Caco-2 (cell line): ENCODE data around the gene RELL2. TPM values are rescaled to one million over a fixed set of nuclear protein-coding genes. Genes with fewer than 3 reads are reported as not detected.
A peak's percentile ranks its signal among the peaks of the same experiment; 100 is the strongest.
"Not testable (repeated sequence)": the region's sequence is repeated elsewhere in the genome, so short reads cannot be mapped to it uniquely, and the experiment has no call there.

Experiments used
- BruUV-seq: library from RNA; stranded (reverse); fragments of 400-500 nt; replicated peaks from 2 replicates; lab custom pipeline; 2021; lab: Mats Ljungman, UMichigan
- CTCF ChIA-PET: fragments of 300-600 bp; sonication (Branson Sonifier 250); formaldehyde crosslinking; loops from one replicate; lab custom pipeline; 2022; ENCODE audit warnings: antibody characterized with exemption; lab: Charles Lee
- POLR2A ChIA-PET: fragments of 300-600 bp; sonication (Branson Sonifier 250); formaldehyde crosslinking; loops from one replicate; lab custom pipeline; 2022; ENCODE audit warnings: antibody characterized with exemption; lab: Charles Lee
- DNase-seq, 2 experiments: peaks; one replicate each; pipeline versions ENCODE4 v3.0.0 to v3.0.0-alpha.2; 2020 to 2022
- H3K27me3 ChIP-seq: replicated peaks from 2 replicates; pipeline ENCODE4 v1.6.0; 2011; ENCODE audit warnings: low read length; ENCODE audit not compliant: control insufficient read depth, insufficient read depth
- H3K36me3 ChIP-seq: 2 replicates; pipeline ENCODE4 v1.5.1; 2011; ENCODE audit warnings: low read length; ENCODE audit not compliant: control insufficient read depth, insufficient read depth
- H3K4me1 ChIP-seq: fragments of 250-450 bp; sonication (Bioruptor Pico); 2 replicates; pipeline ENCODE4 v1.5.1; 2020; ENCODE audit warnings: mild to moderate bottlenecking
- H3K4me3 ChIP-seq: 2 replicates; pipeline ENCODE4 v1.5.1; 2011; ENCODE audit warnings: low read depth, mild to moderate bottlenecking, control low read depth, low read length
- H3K9me3 ChIP-seq: fragments of 250-450 bp; sonication (Bioruptor Pico); 2 replicates; pipeline ENCODE4 v1.5.1; 2020; ENCODE audit warnings: mild to moderate bottlenecking, moderate library complexity
- H3K27ac Mint-ChIP-seq: one replicate; pipeline ENCODE4 v1.8.0; 2022; ENCODE audit warnings: mixed read lengths; ENCODE audit not compliant: unreplicated experiment
- H3K27me3 Mint-ChIP-seq: one replicate; pipeline ENCODE4 v1.8.0; 2022; ENCODE audit warnings: mixed read lengths; ENCODE audit not compliant: insufficient read depth, unreplicated experiment
- H3K36me3 Mint-ChIP-seq: one replicate; pipeline ENCODE4 v1.8.0; 2022; ENCODE audit warnings: mild to moderate bottlenecking, mixed read lengths; ENCODE audit not compliant: insufficient read depth, unreplicated experiment
- H3K4me1 Mint-ChIP-seq: one replicate; pipeline ENCODE4 v1.8.0; 2022; ENCODE audit warnings: low read depth, mixed read lengths; ENCODE audit not compliant: unreplicated experiment
- H3K4me3 Mint-ChIP-seq: one replicate; pipeline ENCODE4 v1.8.0; 2022; ENCODE audit warnings: mild to moderate bottlenecking, moderate library complexity, mixed read lengths; ENCODE audit not compliant: unreplicated experiment
- H3K9me3 Mint-ChIP-seq: one replicate; pipeline ENCODE4 v1.8.0; 2022; ENCODE audit warnings: mixed read lengths; ENCODE audit not compliant: unreplicated experiment
- CTCF ChIP-seq, 2 experiments: fragments of 200-600 bp in 1 of 2; IDR thresholded peaks; 1 replicate in 1 of 2; 2 replicates in 1 of 2; pipeline versions ENCODE4 v1.5.1 to v1.8.0; 2011 to 2022; ENCODE audit warnings: antibody characterized with exemption in 1 of 2, control low read depth in 1 of 2, inconsistent platforms in 1 of 2, low read depth in 1 of 2, low read length in 1 of 2, mild to moderate bottlenecking in 1 of 2, moderate library complexity in 1 of 2; ENCODE audit not compliant: insufficient read depth in 1 of 2, severe bottlenecking in 1 of 2, unreplicated experiment in 1 of 2
- intact Hi-C: fragments of 100-400 bp; cut with micrococcal nuclease; formaldehyde crosslinking; loops from one replicate; pipeline ENCODE4 v1.10.0; 2022; ENCODE audit not compliant: unreplicated experiment
- total RNA-seq: library from RNA; stranded (reverse); gene quantifications from 2 replicates; pipeline ENCODE4 v1.2.3, GENCODE V29; 2022

RELL2 gene
- total RNA-seq, 1 experiment from 2014 or later, result 8.7 TPM

GRCh38 chr5:141608046-141608445 lies 28.8 kb upstream of the RELL2 start:
- peaks cover 46% of the 10 kb centered on the region for H3K4me1 ChIP-seq
- Mint-ChIP-seq H3K4me3 (peak overlapping the region; percentile 50), H3K9me3 (no peaks in the 10 kb centered on the region), H3K27ac (peak overlapping the region; percentile 86), H3K36me3 (peaks cover 24% of the 10 kb centered on the region), H3K27me3 (no peaks in the 10 kb centered on the region), H3K4me1 (peaks cover 42% of the 10 kb centered on the region)
- no peaks in the 10 kb centered on the region for H3K36me3 ChIP-seq
- intact Hi-C loops, result loop anchor here (1.0 kb wide), 2 partner anchors 10 to 16 kb away; partner anchors contain the start of gene DIAPH1
- no peak for TF ChIP-seq CTCF (IDR thresholded peaks at IDR 0.05; ENCODE audit: insufficient read depth in 1 of 2, low read depth in 1 of 2, low read length in 1 of 2, severe bottlenecking in 1 of 2, unreplicated experiment in 1 of 2)
- no TSS peak for BruUV-seq
- no peak for DNase-seq
- H3K9me3 ChIP-seq, result no peaks in the 10 kb centered on the region
- ChIA-PET CTCF (interaction anchor here (3.0 kb wide), 1 partner anchor 16 kb away, joined by 20 read pairs; no protein-coding TSS in a partner anchor), POLR2A (interaction anchor here (0.6 to 1.0 kb wide), 3 partner anchors 11 to 699 kb away, joined by 3 to 6 read pairs (median 5); partner anchors contain the start of gene DIAPH1)
- no peaks in the 10 kb centered on the region for H3K27me3 ChIP-seq
- H3K4me3 ChIP-seq, result no peak overlapping the region

DNA sequence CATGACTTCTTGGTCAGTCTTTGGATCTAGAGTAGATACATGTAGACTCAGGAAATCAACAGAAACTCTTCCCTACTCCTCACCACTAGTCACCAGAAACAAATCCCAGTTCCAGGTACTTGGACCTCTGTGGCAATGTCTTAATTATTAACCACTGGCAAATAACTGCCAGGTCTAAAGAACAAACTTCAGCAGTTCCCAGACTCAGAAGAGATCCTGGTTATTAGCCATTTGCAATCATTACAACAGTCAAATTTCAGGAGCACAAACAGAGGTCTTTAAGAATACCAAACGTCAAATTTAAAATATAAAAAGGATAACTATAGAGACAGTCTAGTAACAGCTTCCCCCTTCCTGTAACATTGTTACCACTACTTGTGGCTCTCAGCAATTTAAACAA lies 28.2 kb upstream of the RELL2 start:
- no TSS peak for BruUV-seq
- H3K4me1 ChIP-seq, result peaks cover 49% of the 10 kb centered on the region
- DNase-seq, result peak in 1 of 2 experiments; percentile 59
- no peaks in the 10 kb centered on the region for H3K27me3 ChIP-seq
- H3K4me3 ChIP-seq, result no peak overlapping the region; the same call in 1 of the 2 replicates
- no peaks in the 10 kb centered on the region for H3K9me3 ChIP-seq
- H3K27ac Mint-ChIP-seq, result peak overlapping the region; percentile 86
- peaks cover 47% of the 10 kb centered on the region for H3K4me1 Mint-ChIP-seq
- POLR2A ChIA-PET, result interaction anchor here (1.0 kb wide), 2 partner anchors 10 to 17 kb away, joined by 3 to 6 read pairs; partner anchors contain the start of gene DIAPH1
- H3K36me3 ChIP-seq, result no peaks in the 10 kb centered on the region
- intact Hi-C loops, result loop anchor here (1.0 kb wide), 2 partner anchors 10 to 16 kb away; partner anchors contain the start of gene DIAPH1
- H3K4me3 Mint-ChIP-seq, result peak overlapping the region; percentile 50
- H3K36me3 Mint-ChIP-seq, result peaks cover 30% of the 10 kb centered on the region
- no peaks in the 10 kb centered on the region for H3K9me3 Mint-ChIP-seq
- TF ChIP-seq CTCF (IDR thresholded peaks at IDR 0.05; ENCODE audit: insufficient read depth in 1 of 2, low read depth in 1 of 2, low read length in 1 of 2, severe bottlenecking in 1 of 2, unreplicated experiment in 1 of 2), result no peak
- H3K27me3 Mint-ChIP-seq, result no peaks in the 10 kb centered on the region
- CTCF ChIA-PET, result interaction anchor here (0.6 to 3.0 kb wide), 4 partner anchors 10 to 271 kb away, joined by 4 to 20 read pairs (median 4); partner anchors contain the start of gene DIAPH1

DNA sequence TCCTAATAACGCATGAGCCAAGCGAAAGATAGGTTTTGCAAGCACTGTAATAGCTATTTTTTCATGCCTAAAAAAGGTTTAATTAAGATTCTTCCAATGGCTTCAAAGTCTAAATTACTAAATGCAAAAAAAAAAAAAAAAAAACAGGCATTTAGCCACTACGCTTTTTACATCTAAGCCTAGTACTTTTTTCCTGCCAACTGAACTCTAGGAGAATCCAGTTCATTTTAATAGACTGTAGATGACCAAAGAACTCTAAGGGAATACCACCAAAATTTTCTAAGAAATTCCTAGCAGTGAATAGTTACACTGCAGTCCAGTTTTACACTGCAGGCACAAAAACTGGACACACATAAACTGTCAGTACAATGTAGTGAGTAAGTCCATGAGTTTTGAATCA lies 27.8 kb upstream of the RELL2 start:
- Histone ChIP-seq H3K27me3 (no peaks in the 10 kb centered on the region), H3K36me3 (no peaks in the 10 kb centered on the region), H3K4me1 (peaks cover 47% of the 10 kb centered on the region), H3K9me3 (no peaks in the 10 kb centered on the region), H3K4me3 (no peak overlapping the region; the same call in 1 of the 2 replicates)
- intact Hi-C loops, result no loop called here
- Mint-ChIP-seq H3K36me3 (peaks cover 30% of the 10 kb centered on the region), H3K9me3 (no peaks in the 10 kb centered on the region), H3K4me3 (no peak overlapping the region), H3K27ac (peak overlapping the region; percentile 12), H3K4me1 (peaks cover 47% of the 10 kb centered on the region), H3K27me3 (no peaks in the 10 kb centered on the region)
- BruUV-seq, result no TSS peak
- DNase-seq, result no peak
- ChIA-PET CTCF (interaction anchor here (0.6 to 3.0 kb wide), 4 partner anchors 10 to 270 kb away, joined by 4 to 20 read pairs (median 4); partner anchors contain the start of gene DIAPH1), POLR2A (no interaction called here)
- TF ChIP-seq CTCF (IDR thresholded peaks at IDR 0.05; ENCODE audit: insufficient read depth in 1 of 2, low read depth in 1 of 2, low read length in 1 of 2, severe bottlenecking in 1 of 2, unreplicated experiment in 1 of 2), result no peak

- peak overlapping the region; percentile 12 for H3K27ac Mint-ChIP-seq
Observed at GRCh38 chr5:141609921-141610320, 26.9 kb upstream of the RELL2 start.

More at GRCh38 chr5:141609921-141610320, 26.9 kb upstream of the RELL2 start:
- H3K9me3 ChIP-seq, H3K27me3 Mint-ChIP-seq, POLR2A ChIA-PET, BruUV-seq, intact Hi-C loops, H3K4me3 ChIP-seq, H3K27me3 ChIP-seq, DNase-seq, H3K9me3 Mint-ChIP-seq, H3K4me3 Mint-ChIP-seq, H3K36me3 ChIP-seq: not testable (repeated sequence)
- peaks cover 24% of the 10 kb centered on the region for H3K36me3 Mint-ChIP-seq
- H3K4me1 ChIP-seq, result peaks cover 45% of the 10 kb centered on the region
- peaks cover 38% of the 10 kb centered on the region for H3K4me1 Mint-ChIP-seq
- CTCF ChIA-PET, result interaction anchor here (1.1 to 3.0 kb wide), 3 partner anchors 9 to 46 kb away, joined by 4 to 20 read pairs (median 5); partner anchors contain the start of gene DIAPH1
